GM18519 (cell line): ENCODE results near the gene CEP70.
"Not testable (repeated sequence)": the region's sequence is repeated elsewhere in the genome, so short reads cannot be mapped to it uniquely, and the experiment has no call there.

ENCODE experiments used
- ATAC-seq: cut with Tn5 transposase; IDR thresholded peaks from one replicate; pipeline ENCODE4 v1.9.1; 2021; ENCODE audit warnings: mild to moderate bottlenecking, moderate library complexity; ENCODE audit not compliant: unreplicated experiment, low FRiP score

Gene CEP70

DNA sequence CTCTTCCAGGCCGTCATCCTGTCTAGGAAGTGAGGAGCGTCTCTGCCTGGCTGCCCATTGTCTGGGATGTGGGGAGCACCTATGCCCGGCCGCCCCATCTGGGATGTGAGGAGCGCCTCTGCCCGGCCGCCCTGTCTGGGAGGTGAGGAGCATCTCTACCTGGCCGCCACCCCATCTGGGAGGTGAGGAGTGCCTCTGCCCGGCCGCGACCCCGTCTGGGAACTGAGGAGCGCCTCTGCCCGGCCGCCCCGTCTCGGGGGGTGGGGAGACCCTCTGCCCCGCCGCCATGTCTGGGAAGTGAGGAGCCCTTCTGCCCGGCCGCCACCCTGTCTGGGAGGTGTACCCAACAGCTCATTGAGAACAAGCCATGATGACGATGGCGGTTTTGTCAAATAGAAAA is 72.6 kb downstream of the CEP70 start:
- ATAC-seq: not testable (repeated sequence)

DNA sequence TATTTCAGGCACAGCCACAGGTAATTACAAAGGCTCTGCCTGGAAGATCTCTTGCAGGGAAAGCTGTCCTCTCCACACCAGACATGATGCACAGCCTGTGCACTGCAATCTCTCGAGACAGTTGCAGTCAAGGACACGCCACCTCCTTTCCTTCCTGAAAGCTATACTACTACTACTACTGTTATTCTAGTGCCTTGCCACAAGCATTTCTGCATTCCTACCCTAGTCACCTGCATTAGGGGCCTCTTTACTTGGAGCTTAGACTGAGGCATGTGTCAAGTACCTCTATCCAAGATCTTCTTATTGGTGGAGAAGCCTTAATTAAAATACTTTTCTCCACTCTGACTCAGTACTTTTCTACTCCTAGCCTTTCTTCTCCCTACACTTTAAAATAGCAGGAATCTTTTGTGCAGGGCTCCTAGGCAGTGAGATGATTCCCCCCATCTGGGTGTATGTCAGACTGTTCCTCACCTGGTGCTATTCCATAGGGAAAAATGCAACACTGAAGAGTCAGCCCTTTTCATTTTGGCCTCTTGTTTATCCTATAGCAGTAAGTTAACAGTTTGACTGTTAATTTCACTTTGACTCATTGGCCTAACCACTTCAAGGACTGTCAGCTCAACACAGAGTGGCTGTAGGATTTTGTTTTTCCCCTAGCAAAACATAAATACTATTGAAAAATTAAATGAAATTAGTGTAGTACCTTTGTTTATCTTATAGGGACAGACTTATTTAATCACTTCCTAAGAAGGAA is 80.8 kb downstream of the CEP70 start:
- ATAC-seq: no peak

DNA sequence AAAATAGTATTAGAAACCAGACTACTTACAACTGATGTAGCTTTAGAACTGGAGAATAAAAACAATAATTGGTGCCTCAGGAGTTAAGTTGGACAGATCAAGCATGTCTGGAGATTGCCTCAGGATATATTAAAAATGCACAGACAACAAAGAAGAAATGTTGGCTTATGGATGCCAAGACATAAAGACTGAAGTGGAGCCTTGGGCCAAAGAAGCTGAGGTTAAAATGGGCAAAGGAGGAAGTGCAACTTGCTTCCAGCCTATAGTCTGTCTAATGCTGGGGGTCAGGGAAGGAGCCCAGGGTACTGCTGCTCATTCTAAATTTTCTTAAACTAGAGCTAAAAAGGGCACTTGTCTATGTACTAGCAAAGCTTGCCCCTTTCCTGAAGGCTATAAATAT is 82.1 kb downstream of the CEP70 start:
- ATAC-seq: no peak

DNA sequence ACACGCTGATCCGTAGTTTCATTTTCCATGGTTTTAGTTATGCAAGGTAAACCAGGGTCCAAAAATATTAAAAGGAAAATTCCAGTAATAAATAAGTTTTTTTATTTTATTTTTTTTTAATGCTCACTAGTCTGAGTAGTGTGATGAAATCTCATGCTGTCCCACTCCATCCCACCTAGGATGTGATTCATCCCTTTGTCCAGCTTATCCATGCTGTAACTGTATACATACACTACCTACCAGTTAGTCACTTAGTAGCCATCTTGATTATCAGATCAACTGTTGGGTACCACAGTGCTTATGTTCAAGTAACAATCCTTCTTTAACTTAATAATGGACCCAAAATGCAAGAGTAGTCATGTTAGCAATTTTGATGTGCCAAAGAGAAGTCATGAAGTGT is 84.5 kb downstream of the CEP70 start:
- ATAC-seq: no peak

DNA sequence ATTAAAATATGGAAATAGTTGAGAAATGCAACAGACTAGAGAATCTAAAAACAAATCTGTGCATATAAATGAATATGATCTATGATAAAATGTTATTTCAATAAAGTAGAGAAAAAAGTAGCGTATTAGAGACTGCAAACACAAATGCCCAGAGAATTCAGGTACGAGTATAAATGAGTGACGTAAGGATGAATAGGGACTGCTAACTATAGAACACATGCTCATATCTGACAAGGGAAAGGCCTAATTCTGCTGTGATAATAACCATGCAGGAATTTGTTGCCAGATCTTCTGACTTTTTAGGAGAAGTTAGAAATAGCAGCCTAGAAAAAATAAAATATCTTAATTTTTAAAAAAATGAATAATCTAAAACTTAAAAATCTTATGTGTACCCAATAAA is 86.5 kb downstream of the CEP70 start:
- ATAC-seq: no peak

DNA sequence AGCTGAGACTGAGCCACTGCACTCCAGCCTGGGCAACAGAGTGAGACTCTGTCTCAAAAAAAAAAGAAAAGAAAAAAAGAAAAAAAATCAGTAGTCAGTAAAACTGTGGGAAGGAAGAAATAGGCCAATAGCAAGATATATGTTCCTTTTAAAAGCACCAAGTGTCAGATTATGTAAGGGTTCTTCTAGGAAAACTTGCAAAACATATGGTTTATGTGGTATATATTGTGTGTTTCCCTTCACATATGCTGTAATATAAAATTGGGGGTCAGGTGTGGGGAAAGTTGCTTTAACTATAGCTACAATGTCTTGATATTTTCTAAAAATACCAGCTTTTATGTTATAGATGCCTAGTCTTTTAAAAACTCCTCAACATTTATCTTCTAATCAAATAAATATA is 95.1 kb downstream of the CEP70 start:
- no peak for ATAC-seq

DNA sequence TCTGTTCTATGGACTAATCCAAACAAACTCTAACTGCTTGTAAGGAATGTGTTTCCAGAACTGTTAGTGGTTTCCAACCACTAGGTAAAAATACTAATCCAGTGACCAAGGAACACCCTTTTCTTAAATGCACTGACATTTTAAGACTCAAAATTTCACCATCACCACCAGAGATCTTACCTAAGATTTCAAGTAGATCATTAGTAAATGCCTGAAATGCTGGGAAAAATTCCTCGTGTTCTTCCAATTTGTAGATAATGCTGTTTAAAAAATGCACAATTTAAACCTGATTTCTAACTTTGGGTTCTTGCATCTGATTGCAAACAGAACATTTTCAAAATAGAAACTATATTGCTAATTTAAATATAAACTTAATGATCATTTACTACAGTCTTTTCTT is 96.2 kb downstream of the CEP70 start:
- no peak for ATAC-seq

DNA sequence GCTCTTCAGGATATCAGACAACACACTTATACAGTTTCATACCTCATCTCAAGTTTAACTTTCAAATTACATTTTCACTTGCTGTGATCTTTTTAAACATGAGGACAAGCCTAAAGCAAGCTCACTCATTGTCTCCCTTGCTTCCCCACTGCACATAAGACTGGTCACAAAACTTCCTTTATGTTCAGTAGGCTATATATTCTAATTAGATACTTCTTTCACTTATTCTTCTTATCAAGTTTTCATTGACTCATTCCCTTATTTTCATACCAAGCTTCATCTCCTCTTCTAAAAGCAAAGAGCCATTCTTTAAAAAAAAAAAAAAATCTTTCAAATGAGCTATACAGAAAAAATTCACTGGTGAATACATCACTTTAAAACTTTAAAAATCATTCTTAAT is 97.0 kb downstream of the CEP70 start:
- no peak for ATAC-seq

DNA sequence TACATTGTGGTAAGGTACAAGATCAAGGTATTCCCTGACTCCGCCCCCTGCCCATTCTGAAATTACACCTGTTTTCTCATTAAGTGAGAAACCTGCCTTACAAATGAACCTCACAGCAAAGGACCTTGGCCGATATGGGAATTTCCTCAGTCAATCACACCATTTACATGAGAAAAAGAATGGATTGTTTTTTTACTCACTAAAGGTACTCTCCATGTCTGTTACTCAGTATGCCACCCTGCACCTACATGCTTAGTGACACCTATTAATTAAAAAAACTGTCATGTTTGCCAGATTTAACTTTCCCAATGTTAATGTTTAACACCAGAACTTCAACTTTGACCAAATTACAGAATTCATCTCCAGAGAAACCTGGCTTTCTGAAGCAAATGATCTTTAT is 97.6 kb downstream of the CEP70 start:
- no peak for ATAC-seq

DNA sequence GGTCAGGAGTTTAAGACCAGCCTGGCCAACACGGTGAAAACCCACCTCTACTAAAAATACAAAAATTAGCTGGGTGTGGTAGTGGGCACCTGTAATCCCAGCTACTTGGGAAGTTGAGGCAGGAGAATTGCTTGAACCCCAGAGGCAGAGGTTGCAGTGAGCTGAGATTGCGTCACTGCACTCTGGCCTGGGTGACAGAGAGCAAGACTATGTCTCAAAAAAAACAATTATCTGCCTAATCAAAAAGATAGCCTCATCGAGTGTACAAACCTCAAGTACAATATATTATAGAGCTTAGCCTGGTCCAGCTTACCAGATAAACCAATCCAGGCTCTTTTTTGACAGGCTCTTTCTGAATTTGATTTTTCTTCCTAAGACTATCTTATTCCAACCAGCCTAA is 98.4 kb downstream of the CEP70 start:
- not testable (repeated sequence) for ATAC-seq

DNA sequence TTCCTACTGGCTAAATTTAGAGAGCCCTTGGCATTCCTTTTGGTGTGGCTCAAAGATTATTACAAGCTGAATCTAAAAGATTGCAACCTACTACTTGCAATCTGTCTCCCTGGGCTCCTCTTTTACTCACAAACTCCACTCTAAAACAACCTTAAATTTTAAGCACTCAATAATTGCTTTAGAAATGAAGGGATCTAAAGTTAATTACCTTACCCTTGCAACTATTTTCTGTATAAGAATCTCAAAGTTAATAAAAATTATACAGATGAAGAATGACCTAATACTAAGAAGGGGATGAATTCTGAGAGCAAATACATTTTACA is 99.5 kb downstream of the CEP70 start:
- no peak for ATAC-seq

DNA sequence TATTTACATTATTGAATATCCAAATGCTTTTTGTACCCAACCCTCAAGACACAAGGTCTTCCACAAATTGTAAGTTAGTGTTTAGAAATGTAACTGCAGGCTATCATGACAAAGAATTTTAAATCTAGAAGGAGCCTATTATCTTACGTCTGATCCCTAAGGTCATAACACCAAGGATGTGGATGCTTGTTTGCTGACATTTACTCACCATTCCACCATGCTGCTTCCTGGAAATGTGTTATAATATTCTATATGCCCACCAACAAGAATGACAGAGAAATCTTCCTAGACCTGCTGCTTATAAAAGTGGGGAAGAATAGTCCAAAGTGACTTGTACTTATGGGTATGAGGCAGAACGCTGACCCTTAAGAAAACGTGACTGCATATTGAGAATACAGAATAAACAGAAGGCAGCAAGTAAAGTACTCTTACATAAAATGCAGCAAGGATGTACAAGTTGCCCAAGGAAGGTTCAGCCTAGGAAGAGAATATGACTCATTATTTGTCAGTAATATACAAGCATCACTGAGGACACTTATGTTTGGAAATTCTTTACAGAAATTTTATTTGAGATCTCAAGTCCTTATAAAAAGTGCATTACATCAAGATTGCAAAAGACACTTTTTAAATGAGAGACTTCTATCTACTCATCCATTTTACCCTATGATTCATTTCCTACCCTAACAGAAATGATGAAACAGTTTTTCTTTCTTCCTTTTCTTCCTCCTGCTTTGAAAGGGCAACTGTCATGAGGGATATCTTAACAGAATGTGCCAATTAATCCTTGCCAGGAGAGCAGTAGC is 100.1 kb downstream of the CEP70 start:
- ATAC-seq: no peak

DNA sequence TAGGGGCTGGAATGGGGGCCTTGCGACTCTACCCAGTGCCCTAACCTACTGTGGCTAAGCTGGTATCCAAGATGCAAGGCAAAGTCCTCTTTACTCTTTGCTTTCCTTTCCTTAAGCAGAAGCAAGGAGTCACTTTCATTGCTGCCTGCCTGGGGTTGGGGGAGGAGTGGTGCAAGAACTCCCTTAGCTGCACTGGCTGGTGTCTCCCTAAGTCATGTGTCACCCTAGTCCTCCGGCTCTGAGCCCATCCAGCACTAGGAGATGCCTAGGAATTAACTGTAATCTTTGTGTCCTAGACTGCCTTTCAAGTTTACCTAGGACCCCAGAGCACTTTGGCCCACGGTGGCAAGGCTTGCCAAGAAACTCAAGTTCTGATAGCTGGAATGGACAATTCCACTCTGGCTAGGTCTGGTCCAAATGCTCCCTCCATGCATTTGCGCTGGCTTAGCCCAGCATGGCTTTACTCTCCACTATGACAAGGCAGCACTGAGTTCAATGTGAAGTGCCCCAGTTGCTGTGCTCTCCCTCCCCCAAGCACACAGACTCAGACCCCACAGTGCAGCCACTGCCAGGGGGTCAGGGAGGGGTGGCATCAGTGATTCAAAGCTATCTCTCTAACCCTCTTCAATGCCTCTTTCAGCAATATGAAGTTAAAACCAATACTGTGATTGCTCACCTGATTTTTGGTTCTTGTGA is 100.9 kb downstream of the CEP70 start:
- ATAC-seq: no peak

DNA sequence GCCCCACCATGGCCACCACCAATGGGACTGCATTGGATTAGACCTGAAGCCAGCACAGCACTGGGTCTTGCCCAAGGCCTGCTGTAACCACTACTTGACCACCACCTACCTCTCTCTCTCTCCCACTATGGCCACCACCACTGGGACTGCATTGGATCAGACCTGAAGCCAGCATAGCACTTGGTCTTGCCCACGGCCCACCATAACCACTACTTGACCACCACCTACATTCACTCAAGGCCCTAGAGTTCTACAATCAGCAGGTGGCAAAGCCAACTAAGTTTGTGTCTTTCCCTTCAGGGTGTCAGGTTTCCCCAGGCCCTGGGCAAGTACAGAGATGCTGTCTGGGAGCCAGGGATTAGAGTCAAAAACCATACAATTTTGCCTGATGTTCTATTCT is 102.1 kb downstream of the CEP70 start:
- ATAC-seq: no peak

DNA sequence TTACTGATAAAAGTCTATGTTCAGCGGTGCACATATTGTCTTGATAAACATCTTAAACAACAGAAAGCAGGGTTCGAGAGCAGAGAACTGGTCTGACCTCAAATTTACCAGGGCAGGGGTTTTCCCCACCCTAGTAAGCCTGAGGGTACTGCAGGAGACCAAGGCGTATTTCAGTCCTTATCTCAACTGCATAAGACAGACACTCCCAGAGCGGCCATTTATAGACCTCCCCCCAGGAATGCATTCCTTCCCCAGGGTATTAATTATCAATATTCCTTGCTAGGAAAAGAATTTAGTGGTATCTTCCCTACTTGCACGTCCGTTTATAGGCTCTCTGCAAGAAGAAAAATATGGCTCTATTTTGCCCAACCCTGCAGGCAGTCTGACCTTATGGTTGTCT is 107.5 kb downstream of the CEP70 start:
- ATAC-seq: not testable (repeated sequence)

DNA sequence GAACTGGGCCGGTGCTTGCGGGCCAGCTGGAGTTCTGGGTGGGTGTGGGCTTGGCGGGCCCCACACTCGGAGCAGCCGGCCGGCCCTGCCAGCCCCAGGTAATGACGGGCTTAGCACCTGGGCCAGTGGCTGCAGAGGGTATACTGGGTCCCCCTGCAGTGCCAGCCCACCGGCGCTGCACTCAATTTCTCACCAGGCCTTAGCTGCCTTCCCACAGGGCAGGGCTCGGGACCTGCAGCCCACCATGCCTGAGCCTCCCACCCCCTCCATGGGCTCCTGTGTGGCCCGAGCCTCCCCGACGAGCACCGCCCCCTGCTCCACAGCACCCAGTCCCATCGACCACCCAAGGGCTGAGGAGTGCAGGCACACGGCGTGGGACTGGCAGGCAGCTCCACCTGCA is 109.4 kb downstream of the CEP70 start:
- ATAC-seq: not testable (repeated sequence)

DNA sequence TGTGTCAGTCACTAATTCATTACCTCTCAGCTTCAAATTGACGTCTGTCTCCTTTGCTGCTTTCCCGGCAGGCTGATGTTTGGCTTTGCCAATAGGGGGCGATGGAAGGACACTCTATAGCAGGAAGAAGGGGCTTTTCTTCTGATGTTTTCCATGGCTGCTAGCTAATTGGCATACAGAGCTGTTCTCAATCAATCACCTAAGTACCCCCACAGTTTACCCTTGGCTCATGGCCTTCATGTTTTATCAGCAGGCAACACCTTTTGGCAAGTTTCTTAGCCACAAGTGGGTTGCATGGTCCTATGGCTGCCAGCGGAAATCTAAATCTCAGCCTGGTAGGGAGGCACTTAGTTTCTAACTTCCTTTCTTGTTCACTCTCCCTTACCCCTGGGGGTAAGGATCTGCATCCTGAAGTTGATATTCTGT is 114.6 kb downstream of the CEP70 start:
- no peak for ATAC-seq

DNA sequence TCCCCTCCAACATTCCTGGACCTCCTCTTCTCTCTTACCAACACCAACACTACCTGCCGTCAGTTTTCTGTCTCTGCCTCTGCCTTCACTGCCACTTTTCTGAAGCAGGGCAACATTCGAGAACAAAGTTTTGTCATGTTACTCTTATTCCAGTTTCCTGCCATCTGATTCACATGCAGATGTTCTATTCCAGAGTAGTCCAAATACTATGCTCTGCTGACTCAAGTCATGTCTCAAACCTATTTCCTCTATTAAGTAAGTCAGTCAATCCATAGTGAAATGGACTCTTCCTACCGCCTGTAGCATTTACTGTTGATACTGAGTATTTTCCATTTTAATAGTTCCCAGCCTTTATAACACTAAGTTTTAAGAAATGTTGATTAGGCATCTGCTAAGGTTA is 116.3 kb downstream of the CEP70 start:
- no peak for ATAC-seq

DNA sequence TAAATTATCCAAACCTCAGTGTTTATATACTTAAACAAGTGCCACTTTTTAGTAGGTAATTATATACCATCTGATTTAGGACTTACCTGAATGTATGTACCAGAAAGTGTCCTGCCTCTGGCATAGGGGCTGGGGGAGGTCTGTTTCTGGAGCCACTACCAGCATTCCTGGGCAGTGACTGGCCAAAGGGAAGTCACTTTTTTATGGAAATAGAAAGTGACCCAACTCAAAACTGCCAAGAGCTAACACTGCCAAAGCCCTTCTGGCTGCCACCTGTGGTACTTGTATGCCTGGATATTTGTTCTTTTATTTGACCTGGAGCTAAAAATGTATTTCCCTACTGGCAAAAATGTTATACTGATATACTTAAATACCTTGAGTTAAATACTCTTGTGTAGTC is 116.9 kb downstream of the CEP70 start:
- ATAC-seq: no peak

DNA sequence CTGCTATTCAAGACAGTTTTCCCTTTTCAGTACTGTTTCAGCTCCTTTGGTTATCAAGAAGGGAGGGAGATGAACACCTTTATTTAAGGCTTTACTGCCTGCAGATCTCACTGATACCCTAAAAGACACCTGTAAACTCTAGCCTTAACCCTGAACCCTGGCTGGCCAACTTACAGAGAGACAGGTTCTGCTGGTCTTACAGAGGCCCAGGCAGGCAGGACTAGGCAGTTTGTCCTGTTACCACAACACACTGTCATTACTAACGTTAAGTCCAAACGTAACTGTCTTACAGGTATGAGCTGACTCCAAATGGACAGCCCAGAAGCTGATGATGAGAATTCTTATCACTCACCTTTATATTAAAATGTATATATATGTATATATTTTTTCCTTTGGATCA is 117.5 kb downstream of the CEP70 start:
- ATAC-seq: no peak

DNA sequence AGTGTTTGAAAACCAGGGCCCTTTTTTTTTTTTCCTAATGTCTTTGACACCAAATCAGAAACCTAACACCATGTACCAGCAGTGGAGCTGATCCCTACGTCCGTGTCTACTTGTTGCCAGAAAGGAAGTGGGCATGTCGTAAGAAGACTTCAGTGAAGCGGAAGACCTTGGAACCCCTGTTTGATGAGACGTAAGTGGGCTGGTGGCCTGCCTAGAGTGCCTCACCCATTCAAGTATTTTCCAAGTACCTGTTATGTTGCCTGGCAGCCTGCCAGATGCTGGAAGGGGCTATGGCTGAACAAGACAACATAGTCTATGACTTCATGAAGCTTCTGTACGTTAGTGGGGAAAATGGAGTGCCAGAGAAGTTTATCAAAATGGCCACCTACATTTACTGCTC is 119.9 kb downstream of the CEP70 start:
- no peak for ATAC-seq

DNA sequence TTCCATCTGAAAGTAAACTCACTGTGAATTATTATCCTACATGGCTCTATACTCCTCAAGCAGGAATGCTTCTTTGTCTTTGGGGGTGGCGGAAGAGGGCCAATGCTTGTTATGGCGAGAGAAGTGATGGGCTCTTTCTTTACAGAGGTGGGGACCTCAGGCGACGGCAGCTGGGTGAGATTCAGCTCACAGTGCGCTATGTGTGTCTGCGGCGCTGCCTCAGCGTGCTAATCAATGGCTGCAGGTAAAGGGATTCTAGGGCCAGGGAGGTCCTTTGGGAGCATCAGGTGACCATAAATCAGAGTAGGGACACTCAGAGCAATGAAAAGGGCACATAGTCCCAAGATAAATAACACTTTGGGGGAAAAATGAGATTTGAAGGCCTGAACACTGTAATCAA is 120.7 kb downstream of the CEP70 start:
- no peak for ATAC-seq
